Breast epithelium (tissue), 3 donors: ENCODE measurements around the gene MAB21L4.

Experiments used
- CTCF ChIP-seq, 3 donors: fragments of 450-650 bp; IDR thresholded peaks; one replicate each; pipeline ENCODE4 v1.5.1; 2016 to 2017; ENCODE audit warnings: antibody characterized with exemption in 3 of 3, mild to moderate bottlenecking in 3 of 3, moderate library complexity in 3 of 3
- POLR2A ChIP-seq: fragments of 450-650 bp; IDR thresholded peaks from one replicate; pipeline ENCODE4 v1.6.1; 2016; ENCODE audit warnings: antibody characterized with exemption, mild to moderate bottlenecking, moderate library complexity
- POLR2AphosphoS5 ChIP-seq, 3 donors: sonication (generic); formaldehyde crosslinking; IDR thresholded peaks; one replicate each; pipeline ENCODE4 v1.6.1; 2017; ENCODE audit warnings: antibody characterized with exemption in 3 of 3

DNA sequence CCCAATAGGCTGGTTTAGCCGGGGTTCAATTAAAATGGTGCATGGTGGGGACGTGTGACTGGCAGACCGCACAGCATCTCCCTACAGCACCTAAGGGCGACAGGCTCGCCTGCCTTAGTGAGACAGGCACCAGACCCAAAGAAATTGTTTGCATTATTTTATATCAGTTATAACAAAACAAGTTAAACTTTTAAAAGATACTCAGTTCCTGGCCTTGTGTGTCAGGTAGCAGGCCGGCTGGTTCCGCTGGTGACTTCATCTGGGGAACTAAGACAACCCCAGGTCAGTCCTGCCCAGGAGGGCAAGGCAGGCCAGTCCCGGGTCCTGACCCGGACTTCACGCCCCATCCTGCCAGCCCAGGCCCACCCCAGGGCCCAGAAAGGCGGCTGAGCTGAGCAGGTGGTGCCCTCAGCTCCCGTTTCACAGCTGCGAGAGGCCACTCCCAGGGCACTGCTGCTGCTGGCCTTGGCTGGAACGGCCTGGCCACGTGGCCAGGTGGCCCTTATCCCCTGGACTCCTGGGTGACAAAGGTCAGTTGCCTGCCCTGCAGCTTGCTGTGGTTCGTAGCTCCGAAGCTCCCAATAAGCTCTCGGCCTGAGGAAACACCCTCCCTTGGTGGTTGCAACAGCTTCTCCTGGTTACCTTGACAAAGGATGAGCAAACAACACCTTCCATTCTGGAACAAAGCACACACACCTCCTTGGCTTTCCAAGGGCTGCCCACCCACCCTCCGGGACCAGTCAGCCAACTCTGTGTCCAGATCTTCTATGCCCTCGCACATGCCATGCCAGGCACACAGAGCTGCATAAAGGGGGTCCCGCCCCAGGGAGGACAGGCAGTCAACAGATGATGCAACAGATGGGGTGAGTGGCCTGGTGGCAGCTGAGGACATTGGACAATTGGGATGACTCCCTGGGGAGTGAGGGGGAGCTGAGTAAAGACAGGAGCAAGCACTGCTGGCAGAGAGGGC, 38.6 kb downstream of the MAB21L4 start:
- TF ChIP-seq POLR2A: no peak
- no peak for TF ChIP-seq CTCF (IDR thresholded peaks at IDR 0.05)
- no peak for TF ChIP-seq POLR2AphosphoS5 (IDR thresholded peaks at IDR 0.05)
